Medulla oblongata (tissue), 1 donor: Measurements from ENCODE around the gene PYGB.
A peak's percentile ranks its signal among the peaks of the same experiment; 100 is the strongest.

Experiments used
- DNase-seq: peaks from one replicate; pipeline ENCODE4 v3.0.0-alpha.2; 2015; ENCODE audit errors: extremely low spot score

PYGB gene

GRCh38 chr20:25247956-25248785, at the start of gene PYGB:
TSS of gene PYGB (plus strand) at chr20:25248085. CDS start at chr20:25248179, 94 bp downstream.
- DNase-seq = peak; percentile 82

GRCh38 chr20:25198663-25199383, 49.1 kb upstream of the PYGB start:
- DNase-seq = no peak

GRCh38 chr20:25199473-25200260, 48.2 kb upstream of the PYGB start:
- DNase-seq = no peak

- no peak for DNase-seq
Measured at GRCh38 chr20:25203089-25203488, 44.8 kb upstream of the PYGB start.

- DNase-seq = peak; percentile 40
Measured at GRCh38 chr20:25203871-25204320, 44.0 kb upstream of the PYGB start.

- DNase-seq = no peak
Measured at GRCh38 chr20:25204550-25205276, 43.2 kb upstream of the PYGB start.

- no peak for DNase-seq
Measured at GRCh38 chr20:25205277-25206062, 42.4 kb upstream of the PYGB start.

- DNase-seq = no peak
Measured at GRCh38 chr20:25206063-25206403, 41.9 kb upstream of the PYGB start.

GRCh38 chr20:25206548-25206947, 41.3 kb upstream of the PYGB start:
- DNase-seq = no peak

GRCh38 chr20:25207149-25207959, 40.5 kb upstream of the PYGB start:
- DNase-seq = no peak

- no peak for DNase-seq
Measured at GRCh38 chr20:25207960-25208534, 39.8 kb upstream of the PYGB start.

- no peak for DNase-seq
Measured at GRCh38 chr20:25209400-25209799, 38.5 kb upstream of the PYGB start.

GRCh38 chr20:25209911-25210310, 38.0 kb upstream of the PYGB start:
- no peak for DNase-seq

- no peak for DNase-seq
Measured at GRCh38 chr20:25211273-25211672, 36.6 kb upstream of the PYGB start.

GRCh38 chr20:25212242-25212641, 35.6 kb upstream of the PYGB start:
- DNase-seq = no peak

GRCh38 chr20:25213566-25214425, 34.1 kb upstream of the PYGB start:
- DNase-seq = no peak

- no peak for DNase-seq
Measured at GRCh38 chr20:25214426-25214790, 33.5 kb upstream of the PYGB start.

- no peak for DNase-seq
Measured at GRCh38 chr20:25214819-25215218, 33.1 kb upstream of the PYGB start.

GRCh38 chr20:25215521-25215920, 32.4 kb upstream of the PYGB start:
- DNase-seq = no peak
